HG03558 (cell line): ENCODE data around the gene DNAJC6.

Source experiments
- ATAC-seq: cut with Tn5 transposase; IDR thresholded peaks from one replicate; pipeline ENCODE4 v1.9.1; 2021; ENCODE audit warnings: moderate number of reproducible peaks; ENCODE audit not compliant: unreplicated experiment; ENCODE audit errors: extremely low read depth

DNAJC6 gene

DNA sequence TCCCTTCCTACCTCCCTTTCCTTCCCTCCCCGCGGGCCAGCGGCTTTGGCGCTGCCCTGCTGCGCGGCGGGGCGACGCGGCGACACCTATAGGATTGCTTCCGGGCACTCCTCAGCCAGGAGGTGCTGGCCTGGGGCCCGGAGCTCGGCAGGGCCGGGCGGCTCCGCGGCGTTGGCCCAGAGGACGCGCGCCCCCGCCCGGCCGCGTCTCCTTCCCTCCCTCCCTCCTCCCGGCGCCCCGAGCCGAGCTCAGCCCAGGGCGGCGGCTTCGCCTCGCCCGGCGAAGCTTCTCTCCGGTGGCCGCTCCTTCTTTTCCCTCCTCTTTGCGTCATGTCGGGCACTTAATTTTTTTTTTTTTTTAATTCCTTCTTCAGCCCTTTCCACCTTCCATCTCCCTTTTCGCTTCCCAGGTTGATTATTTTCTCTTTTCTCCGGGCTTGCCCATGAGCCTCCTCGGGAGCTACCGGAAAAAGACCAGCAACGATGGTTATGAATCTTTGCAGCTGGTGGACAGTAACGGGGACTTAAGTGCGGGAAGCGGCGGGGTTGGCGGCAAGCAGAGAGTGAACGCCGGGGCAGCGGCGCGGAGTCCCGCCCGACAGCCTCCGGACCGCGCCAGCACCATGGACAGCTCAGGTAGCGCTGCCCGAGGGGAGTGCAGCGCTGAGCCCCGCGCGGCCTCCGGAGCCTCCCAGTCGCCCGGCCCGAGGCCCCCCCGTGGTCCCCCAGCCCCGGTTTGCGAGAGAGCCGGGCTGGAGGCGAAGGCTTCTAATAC is at the start of gene DNAJC6:
Gene DNAJC6, plus strand, starts transcription at position 240 of the 774 bp plus-strand sequence. Its CDS starts 203 bp downstream, at position 443.
- no peak for ATAC-seq

DNA sequence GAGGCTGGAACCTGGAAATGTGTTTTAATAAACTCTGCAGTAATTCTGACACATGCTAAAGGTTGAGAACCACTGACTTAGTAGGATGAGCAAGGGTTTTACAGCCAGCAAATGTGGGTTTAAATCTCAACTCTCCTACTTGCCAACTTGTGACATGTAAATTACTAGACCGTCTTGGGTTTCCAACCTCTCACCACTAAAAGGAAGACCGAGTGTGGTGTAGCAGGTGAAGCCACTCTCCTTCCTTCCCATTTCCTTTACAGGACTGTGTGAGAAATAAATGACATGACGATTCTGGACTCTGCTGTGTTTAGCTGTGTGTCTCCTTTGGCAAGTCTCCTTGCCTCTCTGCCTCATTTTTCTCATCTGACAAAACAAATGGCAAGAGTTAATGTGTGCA is 49.5 kb upstream of the DNAJC6 start:
- ATAC-seq, result no peak

DNA sequence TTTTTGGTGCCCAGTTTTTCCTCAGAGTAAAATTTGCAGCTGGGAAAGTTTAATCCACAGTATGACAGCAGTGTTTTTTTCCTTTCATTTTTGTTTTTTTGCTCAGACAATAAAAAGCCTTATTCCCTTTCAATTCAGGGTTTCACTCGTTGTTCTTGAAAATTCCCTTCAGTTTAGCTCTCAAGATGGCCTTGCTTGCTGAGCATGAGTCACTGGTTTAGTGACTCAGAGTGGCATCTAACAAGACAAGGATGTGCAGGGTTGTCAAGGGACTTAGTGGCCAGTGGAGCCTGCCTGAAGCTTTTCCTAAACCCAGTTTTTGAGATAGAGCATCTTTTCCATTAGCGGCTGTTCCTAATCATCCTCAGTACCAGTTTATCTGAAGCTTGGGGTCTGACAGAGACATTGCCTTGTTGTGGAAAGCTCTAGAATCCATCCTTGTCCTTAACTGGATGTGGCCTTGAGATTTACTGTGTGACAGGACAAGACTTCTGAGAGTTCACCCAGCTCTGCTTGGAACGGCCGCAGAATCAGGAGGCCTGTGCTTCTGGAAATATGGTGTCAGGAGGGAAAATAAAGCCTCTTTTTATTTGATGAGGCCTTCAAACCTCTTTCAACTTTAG is 48.4 kb upstream of the DNAJC6 start:
- ATAC-seq, result peak; percentile 59

DNA sequence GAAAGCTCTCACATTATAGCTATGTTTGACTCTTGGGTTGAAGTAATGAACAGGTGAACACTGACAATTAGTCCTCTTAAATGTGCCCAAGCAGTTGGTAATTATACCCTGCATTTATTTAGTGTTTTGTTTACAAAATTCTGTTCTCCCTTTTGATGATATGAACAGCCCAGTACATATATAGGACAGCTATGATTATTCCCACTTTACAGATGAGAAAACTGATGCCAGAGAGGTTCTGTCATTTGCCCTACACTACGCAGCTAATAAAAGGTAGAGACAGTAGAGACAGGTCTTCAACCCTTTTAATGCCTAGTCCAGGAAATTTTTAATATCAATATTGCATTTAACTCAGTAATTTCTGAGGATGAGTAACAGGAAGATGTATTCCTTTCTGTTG is 46.1 kb upstream of the DNAJC6 start:
- ATAC-seq, result no peak

DNA sequence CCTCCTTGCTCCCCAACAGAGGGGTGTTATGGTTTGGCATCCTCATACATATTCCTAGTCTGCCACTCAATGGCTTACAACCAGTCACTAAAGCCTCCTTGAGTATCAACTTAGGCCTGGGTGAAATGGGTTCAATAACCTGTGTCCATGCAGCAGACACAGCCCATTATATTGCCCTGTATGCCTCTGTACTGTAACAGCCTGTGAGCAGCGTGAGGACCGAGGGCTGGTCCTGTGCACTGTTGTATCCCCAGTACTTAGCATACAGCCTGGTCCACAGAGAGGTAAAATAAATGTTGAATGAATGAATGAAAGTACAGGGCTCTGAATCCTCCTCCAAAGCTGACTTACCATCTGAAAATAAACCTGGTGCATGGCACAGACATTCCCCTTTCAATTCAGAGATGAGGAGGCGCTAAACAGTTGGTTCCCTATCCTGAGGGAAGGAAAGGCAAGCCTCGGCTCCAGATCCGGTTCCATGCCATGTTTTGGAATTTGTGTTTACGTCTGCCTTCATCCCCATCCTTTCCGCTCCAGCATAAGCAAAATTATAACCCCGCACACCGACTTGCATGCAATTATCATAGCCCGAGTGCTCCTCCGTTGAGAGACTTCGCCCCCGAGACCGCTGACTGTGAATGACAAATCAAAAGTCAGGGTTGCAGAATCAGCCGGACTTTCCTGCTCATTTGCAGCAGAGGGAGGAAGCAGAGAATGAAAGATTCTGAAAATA is 45.0 kb upstream of the DNAJC6 start:
- ATAC-seq, result no peak

DNA sequence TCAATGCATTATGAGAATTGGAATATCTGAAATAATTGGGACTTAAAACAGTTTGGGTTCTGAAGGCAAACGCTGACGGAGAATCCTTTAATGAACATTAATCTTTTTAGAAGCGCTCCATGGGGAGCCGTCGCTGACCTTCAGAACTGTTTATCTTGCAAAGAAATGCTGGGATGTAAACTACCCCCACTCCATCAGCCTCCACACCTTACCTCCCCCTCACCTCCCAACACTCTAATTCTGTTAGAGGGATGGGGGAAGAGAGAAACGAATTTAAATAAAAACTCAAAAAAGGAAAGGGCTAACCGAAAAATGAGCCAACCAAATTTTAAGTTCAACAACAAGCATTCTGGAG is 44.1 kb upstream of the DNAJC6 start:
- no peak for ATAC-seq

DNA sequence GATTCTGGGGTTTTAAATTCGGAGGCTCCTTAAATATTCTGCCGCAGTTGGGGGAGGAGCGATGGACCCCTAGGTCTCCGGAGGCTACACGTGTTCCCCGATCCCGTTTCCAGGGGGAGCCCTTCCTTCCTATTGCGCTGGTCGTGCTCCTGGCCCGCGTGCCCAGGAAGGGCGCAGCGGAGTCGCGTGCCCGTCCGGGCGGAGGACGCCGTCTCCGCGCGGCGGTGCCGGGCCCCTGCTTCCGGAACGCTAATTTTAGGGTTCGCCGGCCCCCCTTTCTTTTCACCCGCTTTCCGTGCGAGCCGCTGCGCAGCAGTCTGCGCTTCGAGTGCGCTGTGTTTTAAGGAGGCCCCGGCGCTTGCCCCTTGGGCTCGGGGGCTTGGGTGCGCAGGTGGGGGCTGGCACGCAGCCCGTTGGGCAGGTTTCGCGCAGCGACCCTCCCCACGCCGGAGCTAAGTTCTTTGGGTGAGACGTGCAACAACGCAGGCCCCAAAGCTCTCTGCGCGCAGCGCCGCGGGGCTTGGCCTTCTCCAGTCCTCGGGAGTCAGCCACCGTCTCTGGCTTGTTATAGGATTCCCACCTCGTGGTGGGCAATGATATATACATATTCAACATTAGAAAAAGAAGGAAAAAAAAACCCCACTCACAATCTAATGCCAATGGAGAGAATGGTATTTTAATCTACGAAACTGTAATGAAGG is 43.5 kb upstream of the DNAJC6 start:
- no peak for ATAC-seq

DNA sequence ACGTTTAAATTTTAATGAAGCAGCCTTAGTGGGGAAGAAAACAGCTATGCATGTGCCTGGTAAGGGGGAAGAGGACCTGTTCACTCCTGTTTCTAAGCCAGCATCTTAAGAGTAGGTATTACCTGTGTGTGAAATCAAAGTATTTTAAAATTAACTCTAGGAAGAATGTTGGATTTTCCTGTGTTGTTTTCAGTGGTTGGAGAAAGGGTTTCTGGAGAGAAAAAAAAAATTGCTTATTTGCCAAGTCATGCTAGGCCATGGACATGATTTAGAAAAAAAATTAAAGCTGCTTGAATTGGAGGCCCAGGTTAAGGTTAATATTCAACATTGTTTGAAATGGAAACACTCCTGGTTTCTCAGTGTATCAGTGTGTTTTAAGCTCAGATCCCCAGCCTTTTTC is 42.9 kb upstream of the DNAJC6 start:
- no peak for ATAC-seq

DNA sequence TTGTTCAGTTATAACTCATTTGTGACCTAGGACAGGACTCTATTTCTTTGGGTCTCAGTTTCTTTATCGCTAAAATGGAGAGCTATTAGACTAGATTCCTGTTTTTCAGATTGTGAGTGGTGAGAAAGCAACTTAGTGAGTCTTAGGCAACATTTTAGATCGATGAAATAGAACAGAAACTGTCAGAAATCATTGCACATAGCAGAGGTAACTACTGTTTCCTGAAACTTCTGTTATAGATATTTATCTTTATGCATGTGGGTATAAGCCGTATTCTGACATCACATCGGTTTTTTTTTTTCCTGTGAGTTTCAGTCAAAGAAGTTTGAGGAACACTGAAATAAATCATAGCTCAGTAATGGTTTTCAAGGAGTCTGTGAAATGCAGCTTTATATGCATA is 42.1 kb upstream of the DNAJC6 start:
- no peak for ATAC-seq

DNA sequence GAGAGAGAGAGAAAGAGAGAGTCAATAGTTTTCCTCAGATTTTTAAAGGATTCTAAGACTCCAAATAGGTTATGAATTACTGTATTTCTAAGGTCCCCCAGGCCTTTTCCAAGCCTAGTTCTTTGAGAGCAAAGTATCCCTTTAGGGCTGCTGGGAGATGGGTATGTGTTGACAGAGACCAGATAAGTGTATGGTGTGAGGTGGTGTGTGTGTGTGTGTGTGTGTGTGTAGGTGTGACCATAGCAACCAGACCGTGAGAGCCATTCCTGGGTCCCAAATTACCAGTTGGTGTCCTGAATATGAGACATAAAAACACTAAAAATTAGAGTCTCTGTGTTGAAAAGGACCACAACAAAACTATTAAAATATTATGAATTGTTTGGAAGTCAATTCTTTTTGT is 41.7 kb upstream of the DNAJC6 start:
- ATAC-seq, result no peak

DNA sequence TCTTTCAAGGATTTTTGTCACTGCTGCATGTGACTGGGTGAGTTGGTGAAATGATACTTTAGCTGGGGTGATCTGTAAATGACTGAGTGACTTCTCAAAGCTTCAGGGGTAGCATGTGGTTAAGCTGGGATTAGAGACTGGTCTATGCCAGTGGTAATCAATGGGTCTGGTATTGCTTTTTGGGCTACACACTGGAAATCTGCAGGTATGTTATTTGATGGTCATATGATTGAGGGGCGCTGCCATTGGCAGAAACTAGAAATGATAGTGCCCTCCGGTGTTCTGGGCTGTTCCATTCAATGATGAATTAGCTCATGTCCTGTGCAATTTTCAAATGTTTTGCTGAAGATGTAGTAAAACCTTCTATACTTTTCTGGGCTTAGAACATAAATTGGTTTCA is 39.7 kb upstream of the DNAJC6 start:
- ATAC-seq, result no peak

DNA sequence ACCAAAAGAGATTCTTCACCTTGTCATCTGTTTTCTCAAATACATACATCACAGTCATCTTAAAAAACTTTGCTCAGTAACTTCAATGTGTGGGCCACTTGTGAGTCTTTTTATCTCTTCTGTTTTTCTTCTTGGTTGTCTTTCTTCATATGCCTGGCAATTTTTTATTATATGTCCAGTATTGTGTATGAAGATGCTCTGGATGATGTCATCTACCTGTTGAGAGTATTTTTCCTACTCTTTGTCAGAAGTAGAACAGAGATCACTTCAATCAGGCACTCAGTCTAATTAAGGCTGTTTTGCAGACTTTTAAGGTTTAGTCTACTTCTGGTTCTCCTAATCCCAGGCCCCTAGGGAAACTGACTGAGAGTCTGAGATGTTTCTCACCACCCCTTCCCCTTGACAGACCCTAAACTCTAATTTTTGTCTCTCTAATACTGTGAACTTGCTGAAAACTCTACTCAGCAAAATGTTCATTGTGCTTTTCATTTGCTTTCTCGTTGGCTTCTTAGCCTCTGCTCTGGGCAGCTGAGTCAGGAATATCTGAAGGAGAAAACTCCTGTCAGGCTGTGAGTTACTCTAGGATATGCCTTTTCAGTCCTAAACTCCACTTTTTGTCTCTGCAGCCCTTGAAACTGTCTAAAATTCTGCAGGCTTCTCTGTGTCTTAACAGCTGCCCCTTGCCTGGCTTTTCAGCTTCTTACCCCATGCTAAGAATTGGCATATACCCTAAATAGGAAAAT is 33.0 kb upstream of the DNAJC6 start:
- ATAC-seq, result no peak

DNA sequence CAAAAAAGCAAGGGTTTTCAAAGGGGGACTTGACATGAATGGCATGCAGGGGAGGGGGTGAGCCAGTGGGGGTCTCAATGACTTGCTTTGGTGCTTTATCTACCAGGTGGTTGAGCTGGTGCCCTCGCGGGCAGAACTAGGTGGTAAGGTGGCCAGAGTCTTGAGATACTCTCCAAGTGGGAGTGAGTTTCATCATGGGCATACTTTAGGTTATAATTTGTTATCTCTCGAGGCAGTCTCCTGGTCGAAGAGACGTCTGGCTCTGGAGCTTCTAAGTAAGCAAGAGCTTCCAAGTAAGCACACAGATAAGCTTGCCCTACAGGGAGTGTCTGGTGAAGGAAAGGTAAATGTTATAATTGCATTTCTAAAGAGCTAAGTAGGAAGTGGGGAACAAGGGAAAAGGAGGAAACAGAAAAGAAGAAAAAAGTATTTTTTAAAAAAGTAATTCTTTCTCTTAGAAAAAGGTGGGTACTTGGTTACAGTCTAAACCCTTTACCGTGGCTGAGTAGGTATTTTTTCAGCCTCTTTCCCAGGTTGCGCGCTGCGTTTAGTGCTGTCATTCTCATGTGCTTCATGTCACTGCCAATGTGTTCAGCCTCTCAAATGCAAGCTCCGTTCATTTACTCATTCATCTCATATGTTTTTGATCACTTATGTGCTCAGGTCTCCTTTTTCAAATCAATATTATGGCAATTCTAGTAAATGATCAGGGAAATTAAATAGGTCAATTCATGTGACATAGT is 31.6 kb upstream of the DNAJC6 start:
- ATAC-seq, result no peak

DNA sequence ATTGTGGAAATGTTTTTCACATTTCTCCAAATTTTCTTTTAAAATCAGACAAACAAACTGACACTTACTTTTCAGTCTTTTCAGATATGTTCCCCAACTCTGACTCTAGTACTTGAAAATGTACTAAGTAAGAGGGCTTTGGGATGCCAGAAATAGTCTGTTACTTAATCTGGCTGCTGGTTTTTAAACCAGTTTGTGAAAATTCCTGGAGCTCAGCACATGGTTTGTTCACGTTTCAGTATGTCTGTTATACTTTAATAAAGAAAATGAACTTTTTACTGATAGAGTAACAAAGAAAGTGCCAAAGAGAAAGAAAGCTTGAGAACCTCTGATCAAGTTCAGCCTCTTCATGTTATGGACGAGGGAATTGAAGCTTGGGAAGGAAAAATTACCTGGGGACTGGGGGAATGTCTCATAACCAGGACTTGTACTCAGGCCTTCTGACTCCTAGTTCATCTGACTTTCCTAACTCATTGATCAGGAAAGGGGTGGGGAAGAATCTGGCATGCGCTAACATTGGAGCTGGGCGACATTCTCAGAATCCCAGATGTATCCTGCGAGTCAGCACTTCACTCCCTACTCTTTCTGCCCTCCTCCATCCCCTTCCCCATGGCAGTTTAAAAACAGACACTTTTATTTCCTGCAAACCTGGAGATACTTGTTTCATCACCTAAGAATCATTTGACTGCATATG is 30.8 kb upstream of the DNAJC6 start:
- no peak for ATAC-seq

DNA sequence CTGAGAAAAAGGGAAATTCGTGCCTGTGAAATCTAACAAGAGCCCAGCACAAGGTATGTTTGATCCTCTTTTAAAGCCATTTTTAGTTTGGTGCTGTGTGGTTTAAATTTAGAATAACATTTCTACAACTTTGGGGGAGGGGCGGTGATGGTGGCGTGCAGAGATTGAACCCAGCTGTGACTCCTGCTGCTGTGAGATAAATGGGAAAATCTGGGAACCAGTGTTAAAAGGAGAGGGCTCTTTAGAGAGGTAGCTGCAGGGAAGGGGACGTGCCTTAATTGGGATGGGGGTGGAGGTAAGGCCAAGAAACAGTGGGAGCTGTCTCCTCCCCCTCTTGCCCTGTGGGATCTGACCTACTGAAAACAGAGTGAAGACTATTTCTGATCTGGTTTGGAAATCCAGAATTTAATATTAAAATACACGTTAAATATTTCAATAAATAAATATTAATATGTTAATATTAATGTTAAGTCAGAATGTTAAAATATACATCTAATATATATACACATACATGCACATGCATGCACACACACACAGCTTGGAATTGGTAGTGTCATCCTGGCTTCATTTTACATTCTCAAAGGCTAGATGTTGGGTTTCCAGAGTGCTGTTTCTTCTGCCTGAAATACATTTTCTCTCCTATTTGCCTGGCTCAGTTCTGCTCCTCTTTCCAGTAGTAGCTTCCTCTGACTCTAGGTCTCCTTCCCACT is 30.1 kb upstream of the DNAJC6 start:
- ATAC-seq, result no peak

DNA sequence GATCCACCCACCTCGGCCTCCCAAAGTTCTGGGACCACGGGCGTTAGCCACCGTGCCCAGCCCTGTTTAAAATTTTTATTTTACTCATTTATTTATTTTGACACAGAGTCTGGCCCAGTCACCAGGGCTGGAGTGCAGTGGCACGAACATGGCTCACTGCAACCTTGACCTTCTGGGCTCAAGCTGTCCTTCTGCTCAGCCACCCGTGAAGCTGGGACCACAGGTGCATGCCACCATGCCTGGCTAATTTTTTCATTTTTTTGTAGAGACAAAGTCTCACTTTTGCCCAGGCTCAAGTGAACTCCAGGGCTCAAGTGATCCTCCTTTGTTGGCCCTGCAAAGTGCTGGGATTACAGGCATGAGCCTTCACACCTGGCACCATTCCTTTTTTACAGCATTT is 27.5 kb upstream of the DNAJC6 start:
- no peak for ATAC-seq

DNA sequence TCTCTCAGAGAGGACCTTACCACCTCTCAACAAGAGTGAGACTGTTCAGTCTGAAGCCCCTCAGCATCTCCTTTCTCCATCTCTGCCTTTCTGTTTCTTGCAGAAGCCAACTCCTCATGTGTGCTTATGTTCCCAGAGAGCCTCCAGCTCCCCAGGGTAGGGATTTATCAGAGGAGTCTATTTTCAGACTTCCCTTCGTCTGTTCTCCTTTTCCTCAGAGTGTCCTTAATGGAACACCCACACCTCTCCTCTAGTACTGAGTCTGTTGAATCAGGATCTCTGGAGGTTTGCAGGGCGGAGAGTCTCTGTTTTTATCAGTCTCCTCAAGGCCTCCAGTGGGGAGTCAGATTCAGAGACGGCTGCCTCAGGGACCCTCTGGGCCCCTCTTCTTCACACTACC is 25.1 kb upstream of the DNAJC6 start:
- no peak for ATAC-seq

DNA sequence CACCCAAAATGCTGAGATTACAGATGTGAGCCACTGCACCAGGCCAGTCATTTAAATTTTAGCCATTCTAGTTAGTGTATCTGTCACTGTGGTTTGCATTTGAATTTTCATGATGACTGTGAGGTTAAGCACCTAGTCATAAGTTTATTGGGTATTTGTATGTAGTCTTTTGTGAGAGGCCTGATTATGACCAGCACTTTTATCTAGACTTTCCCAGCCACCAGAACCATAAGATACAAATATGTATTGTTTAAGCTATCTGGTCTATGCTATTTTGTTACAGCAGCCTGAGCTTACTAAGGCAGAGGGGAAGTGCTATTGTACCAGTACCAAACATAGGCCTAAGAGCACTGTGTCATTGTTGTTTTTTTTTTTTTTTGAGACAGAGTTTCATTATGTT is 19.9 kb upstream of the DNAJC6 start:
- ATAC-seq, result peak; percentile 77
